Activated CD8-positive, alpha-beta memory T cell treated with anti-CD3 and anti-CD28 coated beads, Interleukin-2, amount 50 U/mL, for 4 hours (primary cell): ENCODE measurements around the gene CBFA2T3.
"Not testable (repeated sequence)": the region's sequence is repeated elsewhere in the genome, so short reads cannot be mapped to it uniquely, and the experiment has no call there.

ENCODE experiments used
- DNase-seq: peaks from one replicate; pipeline ENCODE4 v3.0.0-alpha.2; 2020

The CBFA2T3 gene

GRCh38 chr16:88920618-88921590 lies 56.1 kb downstream of the CBFA2T3 start:
- DNase-seq = no peak

- no peak for DNase-seq
These were observed 57.1 kb downstream of the CBFA2T3 start for GRCh38 chr16:88919936-88920335.

GRCh38 chr16:88918896-88919295 lies 58.1 kb downstream of the CBFA2T3 start:
- DNase-seq = not testable (repeated sequence)

- no peak for DNase-seq
These were observed 58.9 kb downstream of the CBFA2T3 start for GRCh38 chr16:88917915-88918627.

GRCh38 chr16:88917146-88917914 lies 59.7 kb downstream of the CBFA2T3 start:
- no peak for DNase-seq

- DNase-seq = no peak
These were observed 61.2 kb downstream of the CBFA2T3 start for GRCh38 chr16:88915639-88916327.

GRCh38 chr16:88914750-88915368 lies 62.1 kb downstream of the CBFA2T3 start:
- no peak for DNase-seq

- no peak for DNase-seq
These were observed 63.1 kb downstream of the CBFA2T3 start for GRCh38 chr16:88913870-88914269.

GRCh38 chr16:88913001-88913612 lies 63.9 kb downstream of the CBFA2T3 start:
- no peak for DNase-seq

GRCh38 chr16:88912556-88912955 lies 64.5 kb downstream of the CBFA2T3 start:
- DNase-seq = no peak

- DNase-seq = no peak
These were observed 65.1 kb downstream of the CBFA2T3 start for GRCh38 chr16:88911946-88912310.

GRCh38 chr16:88911136-88911945 lies 65.7 kb downstream of the CBFA2T3 start:
- DNase-seq = no peak

GRCh38 chr16:88910284-88911135 lies 66.5 kb downstream of the CBFA2T3 start:
- no peak for DNase-seq

GRCh38 chr16:88909431-88910210 lies 67.4 kb downstream of the CBFA2T3 start:
- no peak for DNase-seq

GRCh38 chr16:88908307-88908706 lies 68.7 kb downstream of the CBFA2T3 start:
- DNase-seq = no peak

- no peak for DNase-seq
These were observed 69.2 kb downstream of the CBFA2T3 start for GRCh38 chr16:88907768-88908167.

- DNase-seq = no peak
These were observed 70.4 kb downstream of the CBFA2T3 start for GRCh38 chr16:88906535-88907105.

- no peak for DNase-seq
These were observed 71.0 kb downstream of the CBFA2T3 start for GRCh38 chr16:88906020-88906419.

GRCh38 chr16:88905563-88905962 lies 71.4 kb downstream of the CBFA2T3 start:
- no peak for DNase-seq
